ENCODE measurements around the gene AOPEP. TPM values are rescaled to one million over a fixed set of nuclear protein-coding genes. Genes with fewer than 3 reads are reported as not detected.

AOPEP gene
- total and polyA plus RNA-seq, 9 of the 15 experiments (the other 6 are each of a cell fraction or from before 2014, with no cell fraction given): 4.5 to 19.3 (median 13.5) TPM

- ChIA-PET POLR2A (interaction anchor here (1.2 kb wide), 1 partner anchor 16 kb away, joined by 3 read pairs; no protein-coding TSS in a partner anchor), CTCF (ENCODE audit: low intra/inter-chr PET ratio) (no interaction called here)
Observed at GRCh38 chr9:94864862-94865509, 138.5 kb downstream of the AOPEP start.

More at GRCh38 chr9:94864862-94865509, 138.5 kb downstream of the AOPEP start:
- in situ Hi-C loops (cut with MboI) (no loop called here), intact Hi-C loops (cut with micrococcal nuclease) (no loop called here)
- Histone ChIP-seq H3K9me1 (ENCODE audit: control insufficient read depth, insufficient read depth, low read length) (no peaks in the 10 kb centered on the region), H3K36me3 (ENCODE audit: control insufficient read depth, insufficient read depth, low read length) (no peaks in the 10 kb centered on the region), H3K27me3 (ENCODE audit: control insufficient read depth in 2 of 2, insufficient read depth in 2 of 2, low read length in 2 of 2) (no peaks in the 10 kb centered on the region), H3K79me2 (ENCODE audit: control insufficient read depth, insufficient read depth, low read length) (no peaks in the 10 kb centered on the region), H2AFZ (ENCODE audit: low read depth, low read length) (no peak overlapping the region), H3K4me2 (ENCODE audit: insufficient read depth, low read length) (no peak overlapping the region), H4K20me1 (replicated peaks; ENCODE audit: control insufficient read depth, insufficient read depth, low read length) (no peaks in the 10 kb centered on the region), H3K4me3 (no peak overlapping the region), H3K27ac (ENCODE audit: extremely low read depth, low read depth, low read length) (no peak overlapping the region), H3K9me3 (replicated peaks; ENCODE audit: control insufficient read depth, insufficient read depth, low read depth, low read length) (no peaks in the 10 kb centered on the region), H3K4me1 (replicated peaks in 1 of 2; ENCODE audit: control insufficient read depth in 2 of 2, insufficient read depth in 2 of 2, low read length in 2 of 2) (peaks cover 0 to 6% of the 10 kb centered on the region in 2 experiments; a peak in 3 of 5 replicates), H3K9ac (ENCODE audit: insufficient read depth in 1 of 2, low read depth in 2 of 2, low read length in 2 of 2) (no peak overlapping the region)
- no peak for FAIRE-seq
- no peak for ATAC-seq
- TF ChIP-seq GTF2A2 (tag; IDR thresholded peaks at IDR 0.05): no peak
- TF ChIP-seq CEBPG (CRISPR knock-in tag; IDR thresholded peaks at IDR 0.05): no peak
- TF ChIP-seq CEBPG (tag; conservative IDR thresholded peaks at IDR 0.05 in 1 of 2, IDR thresholded peaks at IDR 0.05 in 1 of 2): no peak
- no peak for TF ChIP-seq ZNF282 (CRISPR knock-in tag; IDR thresholded peaks at IDR 0.05)
- TF ChIP-seq ZNF212 (CRISPR knock-in tag; IDR thresholded peaks at IDR 0.05): no peak
- TF ChIP-seq, protein P1, sequence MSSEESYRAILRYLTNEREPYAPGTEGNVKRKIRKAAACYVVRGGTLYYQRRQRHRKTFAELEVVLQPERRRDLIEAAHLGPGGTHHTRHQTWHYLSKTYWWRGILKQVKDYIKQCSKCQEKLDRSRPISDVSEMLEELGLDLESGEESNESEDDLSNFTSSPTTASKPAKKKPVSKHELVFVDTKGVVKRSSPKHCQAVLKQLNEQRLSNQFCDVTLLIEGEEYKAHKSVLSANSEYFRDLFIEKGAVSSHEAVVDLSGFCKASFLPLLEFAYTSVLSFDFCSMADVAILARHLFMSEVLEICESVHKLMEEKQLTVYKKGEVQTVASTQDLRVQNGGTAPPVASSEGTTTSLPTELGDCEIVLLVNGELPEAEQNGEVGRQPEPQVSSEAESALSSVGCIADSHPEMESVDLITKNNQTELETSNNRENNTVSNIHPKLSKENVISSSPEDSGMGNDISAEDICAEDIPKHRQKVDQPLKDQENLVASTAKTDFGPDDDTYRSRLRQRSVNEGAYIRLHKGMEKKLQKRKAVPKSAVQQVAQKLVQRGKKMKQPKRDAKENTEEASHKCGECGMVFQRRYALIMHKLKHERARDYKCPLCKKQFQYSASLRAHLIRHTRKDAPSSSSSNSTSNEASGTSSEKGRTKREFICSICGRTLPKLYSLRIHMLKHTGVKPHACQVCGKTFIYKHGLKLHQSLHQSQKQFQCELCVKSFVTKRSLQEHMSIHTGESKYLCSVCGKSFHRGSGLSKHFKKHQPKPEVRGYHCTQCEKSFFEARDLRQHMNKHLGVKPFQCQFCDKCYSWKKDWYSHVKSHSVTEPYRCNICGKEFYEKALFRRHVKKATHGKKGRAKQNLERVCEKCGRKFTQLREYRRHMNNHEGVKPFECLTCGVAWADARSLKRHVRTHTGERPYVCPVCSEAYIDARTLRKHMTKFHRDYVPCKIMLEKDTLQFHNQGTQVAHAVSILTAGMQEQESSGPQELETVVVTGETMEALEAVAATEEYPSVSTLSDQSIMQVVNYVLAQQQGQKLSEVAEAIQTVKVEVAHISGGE (CRISPR knock-in tag; IDR thresholded peaks at IDR 0.05): no peak
- TF ChIP-seq PYGO2 (tag; IDR thresholded peaks at IDR 0.05): no peak
- no peak for TF ChIP-seq MAX (CRISPR knock-in tag; IDR thresholded peaks at IDR 0.05)
- no peak for TF ChIP-seq JUND (IDR thresholded peaks at IDR 0.05; ENCODE audit: borderline replicate concordance, low read depth, low read length)
- no peak for TF ChIP-seq JUND (tag; IDR thresholded peaks at IDR 0.05; ENCODE audit: borderline replicate concordance, low read depth, low read length)
- no peak for TF ChIP-seq KLF16 (IDR thresholded peaks at IDR 0.05)
- TF ChIP-seq ZNF395 (CRISPR knock-in tag; IDR thresholded peaks at IDR 0.05): no peak
- TF ChIP-seq, protein P2, sequence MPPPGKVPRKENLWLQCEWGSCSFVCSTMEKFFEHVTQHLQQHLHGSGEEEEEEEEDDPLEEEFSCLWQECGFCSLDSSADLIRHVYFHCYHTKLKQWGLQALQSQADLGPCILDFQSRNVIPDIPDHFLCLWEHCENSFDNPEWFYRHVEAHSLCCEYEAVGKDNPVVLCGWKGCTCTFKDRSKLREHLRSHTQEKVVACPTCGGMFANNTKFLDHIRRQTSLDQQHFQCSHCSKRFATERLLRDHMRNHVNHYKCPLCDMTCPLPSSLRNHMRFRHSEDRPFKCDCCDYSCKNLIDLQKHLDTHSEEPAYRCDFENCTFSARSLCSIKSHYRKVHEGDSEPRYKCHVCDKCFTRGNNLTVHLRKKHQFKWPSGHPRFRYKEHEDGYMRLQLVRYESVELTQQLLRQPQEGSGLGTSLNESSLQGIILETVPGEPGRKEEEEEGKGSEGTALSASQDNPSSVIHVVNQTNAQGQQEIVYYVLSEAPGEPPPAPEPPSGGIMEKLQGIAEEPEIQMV (tag; conservative IDR thresholded peaks at IDR 0.05; ENCODE audit: low read depth): no peak
- TF ChIP-seq NR2F6 (CRISPR knock-in tag; IDR thresholded peaks at IDR 0.05): no peak
- BruUV-seq (replicated peaks): no TSS peak
- WGBS (ENCODE audit: insufficient coverage, low coverage, missing lambda C conversion rate): 54% methylated on average over 8 of the region's 8 CpGs
- no peak for DNase-seq (ENCODE audit: extremely low read depth in 1 of 4, low spot score in 3 of 4)

All from K562 (cell line).